ENCODE data around the gene NRROS. TPM values are rescaled to one million over a fixed set of nuclear protein-coding genes. Genes with fewer than 3 reads are reported as not detected.

Gene NRROS
- total and polyA plus RNA-seq, 10 of the 15 experiments (the other 5 are each of a cell fraction or from before 2014, with no cell fraction given), result 0.35 to 42.2 (median 12.6) TPM

GRCh38 chr3:196621611-196622010 lies 17.9 kb upstream of the NRROS start:
- ATAC-seq (no peak), FAIRE-seq (no peak), DNase-seq (ENCODE audit: low read depth, low spot score) (no peak)
- Histone ChIP-seq H3K4me3 (no peak overlapping the region), H3K4me2 (ENCODE audit: control insufficient read depth, insufficient read depth) (no peak overlapping the region), H3K9ac (ENCODE audit: control insufficient read depth, insufficient read depth, low read length) (no peak overlapping the region), H4K20me1 (ENCODE audit: control insufficient read depth, insufficient read depth) (no peaks in the 10 kb centered on the region), H3K9me3 (replicated peaks; ENCODE audit: control insufficient read depth, insufficient read depth, low read length) (no peaks in the 10 kb centered on the region), H3K79me2 (ENCODE audit: control insufficient read depth, insufficient read depth, low read length) (no peaks in the 10 kb centered on the region), H3K36me3 (ENCODE audit: control insufficient read depth in 2 of 2, insufficient read depth in 2 of 2, low read length in 1 of 2) (no peaks in the 10 kb centered on the region), H3K4me1 (ENCODE audit: control insufficient read depth, insufficient read depth, low read length) (peaks cover 23% of the 10 kb centered on the region), H2AFZ (ENCODE audit: control insufficient read depth, low read depth, low read length) (no peak overlapping the region), H3K27ac (ENCODE audit: control insufficient read depth, insufficient read depth) (no peak overlapping the region), H3K27me3 (replicated peaks in 1 of 2; ENCODE audit: control insufficient read depth in 2 of 2, insufficient read depth in 2 of 2, low read length in 1 of 2) (no peaks in the 10 kb centered on the region)
- ChIA-PET CTCF (interaction anchor here (1.2 kb wide), 1 partner anchor 63 kb away, joined by 3 read pairs; no protein-coding TSS in a partner anchor), POLR2A (interaction anchor here (0.9 to 1.0 kb wide), 2 partner anchors 10 to 23 kb away, joined by 3 to 4 read pairs; no protein-coding TSS in a partner anchor), SMC1A (ENCODE audit: uncharacterized antibody, unreplicated experiment) (interaction anchor here (1.0 to 2.0 kb wide), 3 partner anchors 9 to 21 kb away, joined by 4 to 9 read pairs (median 4); no protein-coding TSS in a partner anchor), RAD21 (ENCODE audit: unreplicated experiment) (no interaction called here)
- TF ChIP-seq NFYB (IDR thresholded peaks at IDR 0.05; ENCODE audit: insufficient read depth, low read depth, low read length), result no peak
- TF ChIP-seq CTCF (IDR thresholded peaks at IDR 0.05 in 2 of 3, conservative IDR thresholded peaks at IDR 0.05 in 1 of 3; ENCODE audit: control insufficient read depth in 2 of 3, extremely low read depth in 1 of 3, insufficient read depth in 1 of 3, low read depth in 3 of 3, low read length in 3 of 3), result no peak
- TF ChIP-seq MTA3 (IDR thresholded peaks at IDR 0.05; ENCODE audit: borderline replicate concordance, low read length), result no peak
- TF ChIP-seq GABPA (IDR thresholded peaks at IDR 0.05; ENCODE audit: low read depth), result no peak
- no peak for TF ChIP-seq KDM1A (IDR thresholded peaks at IDR 0.05; ENCODE audit: borderline replicate concordance)
- intact Hi-C loops (cut with micrococcal nuclease; ENCODE audit: unreplicated experiment), result no loop called here
- BruUV-seq (replicated peaks), result no TSS peak
- in situ Hi-C loops (cut with MboI), result no loop called here
- 94% methylated on average over 10 of the region's 10 CpGs for WGBS (ENCODE audit: insufficient coverage, insufficient replicate concordance, low lambda C conversion rate, missing lambda C conversion rate)

Data from GM12878 (cell line).